Measurements from ENCODE around the gene ABHD10. TPM values are rescaled to one million over a fixed set of nuclear protein-coding genes. Genes with fewer than 3 reads are reported as not detected.
A peak's percentile ranks its signal among the peaks of the same experiment; 100 is the strongest.

The ABHD10 gene
- total RNA-seq, 3 donors from 2014 or later (not counting 1 experiment from before 2014, with no cell fraction given), result 21.6 to 24.0 (median 22.6) TPM

DNA sequence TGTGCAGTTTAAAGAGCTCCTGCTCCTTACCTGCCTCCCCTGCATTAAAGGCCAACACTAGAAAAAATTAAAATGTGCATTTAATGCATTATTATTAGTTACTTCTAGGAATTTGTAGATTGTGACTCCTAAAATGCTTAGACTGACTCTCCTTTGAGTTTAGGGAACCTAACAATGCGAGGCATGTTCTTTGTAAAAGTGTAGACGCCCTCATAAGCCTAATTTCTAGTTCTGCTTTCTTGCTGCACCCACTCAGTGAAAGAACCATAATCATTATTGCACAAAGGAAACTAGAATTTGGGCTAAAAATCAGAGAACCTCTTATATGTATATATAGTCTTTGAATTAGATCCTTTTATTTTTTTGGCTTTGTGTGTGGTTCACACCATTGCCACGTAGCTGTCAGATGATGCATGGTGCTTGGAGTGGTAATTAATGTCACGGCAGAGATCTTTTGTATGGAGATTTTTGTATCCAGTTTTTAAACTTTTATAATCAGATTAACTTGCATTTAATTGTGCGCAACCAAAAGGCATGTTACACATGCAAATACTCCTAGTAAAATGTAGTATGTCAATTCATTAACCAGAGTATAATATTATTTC is 710 bp downstream of the ABHD10 start:
- no peaks in the 10 kb centered on the region for H3K36me3 Mint-ChIP-seq
- intact Hi-C loops (cut with micrococcal nuclease), result loop anchor here (5.0 kb wide), 1 partner anchor 583 kb away; the partner anchor contains the start of genes ATG3 and SLC35A5
- H3K27me3 Mint-ChIP-seq (ENCODE audit: low read depth in 2 of 2), result no peaks in the 10 kb centered on the region
- TF ChIP-seq, protein P1, sequence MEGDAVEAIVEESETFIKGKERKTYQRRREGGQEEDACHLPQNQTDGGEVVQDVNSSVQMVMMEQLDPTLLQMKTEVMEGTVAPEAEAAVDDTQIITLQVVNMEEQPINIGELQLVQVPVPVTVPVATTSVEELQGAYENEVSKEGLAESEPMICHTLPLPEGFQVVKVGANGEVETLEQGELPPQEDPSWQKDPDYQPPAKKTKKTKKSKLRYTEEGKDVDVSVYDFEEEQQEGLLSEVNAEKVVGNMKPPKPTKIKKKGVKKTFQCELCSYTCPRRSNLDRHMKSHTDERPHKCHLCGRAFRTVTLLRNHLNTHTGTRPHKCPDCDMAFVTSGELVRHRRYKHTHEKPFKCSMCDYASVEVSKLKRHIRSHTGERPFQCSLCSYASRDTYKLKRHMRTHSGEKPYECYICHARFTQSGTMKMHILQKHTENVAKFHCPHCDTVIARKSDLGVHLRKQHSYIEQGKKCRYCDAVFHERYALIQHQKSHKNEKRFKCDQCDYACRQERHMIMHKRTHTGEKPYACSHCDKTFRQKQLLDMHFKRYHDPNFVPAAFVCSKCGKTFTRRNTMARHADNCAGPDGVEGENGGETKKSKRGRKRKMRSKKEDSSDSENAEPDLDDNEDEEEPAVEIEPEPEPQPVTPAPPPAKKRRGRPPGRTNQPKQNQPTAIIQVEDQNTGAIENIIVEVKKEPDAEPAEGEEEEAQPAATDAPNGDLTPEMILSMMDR (IDR thresholded peaks at IDR 0.05), result no peak
- Histone ChIP-seq H3K4me1 (ENCODE audit: control insufficient read depth, insufficient read depth, low read length) (peaks cover 12% of the 10 kb centered on the region), H3K27ac (ENCODE audit: low read length) (peak overlapping the region; percentile 82), H3K36me3 (ENCODE audit: control insufficient read depth, insufficient read depth, low read length) (peaks cover 12% of the 10 kb centered on the region), H3K27me3 (ENCODE audit: control insufficient read depth, insufficient read depth, low read length) (no peaks in the 10 kb centered on the region), H3K4me3 (ENCODE audit: low read length) (peak overlapping the region; percentile 95), H3K9me3 (ENCODE audit: control insufficient read depth, insufficient read depth, low read length) (no peaks in the 10 kb centered on the region)
- no peaks in the 10 kb centered on the region for H3K9me3 Mint-ChIP-seq
- ATAC-seq (peak; percentile 27 to 44 (median 35)), DNase-seq (peak in 1 of 2 donors; percentile 60)
- peaks cover 21 to 32% of the 10 kb centered on the region in 2 donors for H3K4me1 Mint-ChIP-seq
- H3K27ac Mint-ChIP-seq, result peak overlapping the region; percentile 91 to 93
- H3K4me3 Mint-ChIP-seq, result peak overlapping the region; percentile 93
- WGBS (ENCODE audit: insufficient coverage), result 0% methylated on average over 3 of the region's 5 CpGs

- intact Hi-C loops (cut with micrococcal nuclease), result no loop called here
- TF ChIP-seq, protein P1 (IDR thresholded peaks at IDR 0.05), result no peak
These were observed 2.1 kb downstream of the ABHD10 start for GRCh38 chr3:111980716-111981456.

GRCh38 chr3:111981457-111981763 is 2.6 kb downstream of the ABHD10 start:
- Mint-ChIP-seq H3K9me3 (no peaks in the 10 kb centered on the region), H3K4me3 (no peak overlapping the region), H3K36me3 (no peaks in the 10 kb centered on the region), H3K27me3 (ENCODE audit: low read depth in 2 of 2) (no peaks in the 10 kb centered on the region), H3K27ac (no peak overlapping the region), H3K4me1 (peaks cover 36 to 45% of the 10 kb centered on the region in 2 donors)
- Histone ChIP-seq H3K4me1 (ENCODE audit: control insufficient read depth, insufficient read depth, low read length) (peaks cover 12% of the 10 kb centered on the region), H3K9me3 (ENCODE audit: control insufficient read depth, insufficient read depth, low read length) (no peaks in the 10 kb centered on the region), H3K27me3 (ENCODE audit: control insufficient read depth, insufficient read depth, low read length) (no peaks in the 10 kb centered on the region), H3K27ac (ENCODE audit: low read length) (no peak overlapping the region), H3K36me3 (ENCODE audit: control insufficient read depth, insufficient read depth, low read length) (peaks cover 12% of the 10 kb centered on the region), H3K4me3 (ENCODE audit: low read length) (no peak overlapping the region)
- intact Hi-C loops (cut with micrococcal nuclease), result no loop called here
- TF ChIP-seq, protein P1 (IDR thresholded peaks at IDR 0.05), result no peak
- ATAC-seq (no peak), DNase-seq (no peak)
- 92% methylated on average over 2 of the region's 3 CpGs for WGBS (ENCODE audit: insufficient coverage)

More at GRCh38 chr3:111980716-111981456, 2.1 kb downstream of the ABHD10 start:
- no peaks in the 10 kb centered on the region for H3K9me3 Mint-ChIP-seq
- H3K27ac Mint-ChIP-seq, result no peak overlapping the region
- H3K36me3 ChIP-seq (ENCODE audit: control insufficient read depth, insufficient read depth, low read length), result peaks cover 12% of the 10 kb centered on the region
- no peaks in the 10 kb centered on the region for H3K9me3 ChIP-seq (ENCODE audit: control insufficient read depth, insufficient read depth, low read length)
- ATAC-seq (no peak), DNase-seq (no peak)
- peaks cover 12% of the 10 kb centered on the region for H3K4me1 ChIP-seq (ENCODE audit: control insufficient read depth, insufficient read depth, low read length)
- no peak overlapping the region for H3K27ac ChIP-seq (ENCODE audit: low read length)
- H3K27me3 Mint-ChIP-seq (ENCODE audit: low read depth in 2 of 2), result no peaks in the 10 kb centered on the region
- H3K4me3 Mint-ChIP-seq, result peak overlapping the region; percentile 53
- H3K4me3 ChIP-seq (ENCODE audit: low read length), result no peak overlapping the region
- H3K36me3 Mint-ChIP-seq, result no peaks in the 10 kb centered on the region
- no peaks in the 10 kb centered on the region for H3K27me3 ChIP-seq (ENCODE audit: control insufficient read depth, insufficient read depth, low read length)
- 85% methylated on average over 8 of the region's 10 CpGs for WGBS (ENCODE audit: insufficient coverage)
- H3K4me1 Mint-ChIP-seq, result peaks cover 34 to 45% of the 10 kb centered on the region in 2 donors

All from natural killer cell (primary cell).